HG02759 (cell line): ENCODE data around the gene SMG6.
"Not testable (repeated sequence)": the region's sequence is repeated elsewhere in the genome, so short reads cannot be mapped to it uniquely, and the experiment has no call there.

Experiments used
- ATAC-seq: cut with Tn5 transposase; IDR thresholded peaks from one replicate; pipeline ENCODE4 v1.9.1; 2021; ENCODE audit warnings: mild to moderate bottlenecking, moderate library complexity; ENCODE audit not compliant: unreplicated experiment

The SMG6 gene

DNA sequence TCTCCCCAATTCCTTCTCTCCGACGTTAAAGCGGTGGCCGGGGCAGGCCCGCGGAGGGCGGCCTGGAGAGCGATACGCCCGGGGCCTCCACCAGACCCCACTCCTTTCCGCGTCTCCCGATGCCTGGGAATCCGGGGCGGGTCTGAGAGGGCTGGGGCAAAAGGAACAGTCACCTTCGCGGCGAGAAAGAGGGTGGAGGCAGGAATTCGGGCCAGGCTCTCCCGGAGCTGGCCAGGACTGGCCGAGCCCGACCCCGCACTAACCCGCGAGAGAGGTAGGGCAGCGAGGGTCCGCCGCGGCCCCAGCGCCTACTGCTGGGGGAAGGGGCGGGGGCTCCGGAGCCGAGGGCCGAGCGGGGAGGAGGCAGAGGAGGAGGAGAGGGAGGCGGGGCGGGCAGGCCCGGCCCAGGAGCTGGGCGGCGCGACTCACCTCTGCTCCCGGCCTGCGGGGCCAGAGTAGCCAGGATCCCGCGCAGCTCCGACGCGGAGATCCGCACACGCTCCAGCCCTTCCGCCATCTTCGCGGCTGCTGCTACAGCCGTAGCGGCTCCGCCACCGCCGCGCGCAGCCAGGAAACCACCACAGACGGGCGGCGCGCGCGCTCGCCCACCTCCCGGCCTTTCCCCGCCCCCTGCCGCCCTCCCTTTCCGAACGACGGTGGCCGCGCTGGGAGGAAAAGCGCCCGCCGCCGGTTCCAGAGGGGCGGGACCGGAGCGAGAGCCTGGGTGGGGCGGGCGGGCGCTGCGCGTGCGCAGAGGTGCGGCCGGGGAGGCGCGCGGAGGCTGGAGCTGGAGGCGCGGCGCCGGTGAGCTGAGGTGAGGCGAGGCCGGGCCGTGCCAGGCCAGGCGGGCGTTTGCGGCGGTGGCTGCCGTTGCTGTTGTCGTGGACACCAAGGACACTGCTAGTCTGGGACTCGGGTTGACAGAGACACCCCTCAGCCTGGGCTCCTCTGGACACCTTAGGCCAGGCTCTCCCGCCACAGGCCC, at the start of gene SMG6, which contains the start of gene SRR:
TSS of gene SMG6 (minus strand) at position 582 of the 985 bp plus-strand sequence. CDS start at position 517, 65 bp downstream.
TSS of gene SRR (plus strand) at position 747 of the 985 bp plus-strand sequence. CDS start 11,611 bp downstream, outside the sequence.
- peak; percentile 88 for ATAC-seq

- ATAC-seq, result no peak
Observed at GRCh38 chr17:2351269-2351668, 47.7 kb upstream of the SMG6 start.

DNA sequence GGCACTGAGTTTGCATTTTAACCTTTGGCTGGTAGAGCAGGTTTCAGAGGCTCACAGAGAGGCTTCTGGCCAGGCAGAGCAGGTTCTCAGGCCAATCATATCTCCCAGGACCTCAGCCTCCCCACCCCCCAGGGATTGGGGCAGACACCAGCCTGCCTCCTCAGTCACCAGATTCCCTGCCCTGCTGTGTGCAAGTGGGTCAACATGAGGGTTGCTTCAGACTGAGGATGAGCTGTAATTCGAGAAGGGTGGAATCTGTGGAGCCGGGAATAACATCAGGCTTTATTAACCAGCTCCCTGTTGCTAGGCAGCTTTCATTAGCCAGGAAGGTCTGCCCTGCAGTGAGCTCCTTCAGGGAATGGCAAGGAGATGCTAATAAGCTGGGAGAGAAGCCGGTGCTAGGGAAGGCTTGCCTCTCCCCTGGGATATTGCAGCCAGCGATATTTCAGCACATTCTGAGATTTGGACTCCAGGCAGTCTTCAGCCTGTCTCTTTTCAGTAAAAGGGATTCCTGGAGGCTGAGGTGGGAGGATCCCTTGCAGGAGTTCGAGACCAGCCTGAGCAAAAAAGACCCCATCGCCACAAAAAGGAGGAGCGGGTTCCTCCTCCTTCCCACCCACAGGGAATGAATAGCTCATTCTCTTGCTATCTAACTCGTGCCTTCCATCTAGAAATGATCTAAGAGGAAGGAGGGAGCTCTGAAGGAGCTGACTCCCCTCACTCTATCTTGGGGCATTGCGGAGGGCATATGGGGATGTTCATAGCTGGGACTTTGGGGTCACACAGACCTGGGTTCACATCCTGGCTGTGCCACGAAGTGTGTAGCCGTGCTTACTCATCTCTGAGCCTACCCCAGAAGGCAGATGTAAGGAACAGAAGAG, 44.5 kb upstream of the SMG6 start:
- no peak for ATAC-seq

DNA sequence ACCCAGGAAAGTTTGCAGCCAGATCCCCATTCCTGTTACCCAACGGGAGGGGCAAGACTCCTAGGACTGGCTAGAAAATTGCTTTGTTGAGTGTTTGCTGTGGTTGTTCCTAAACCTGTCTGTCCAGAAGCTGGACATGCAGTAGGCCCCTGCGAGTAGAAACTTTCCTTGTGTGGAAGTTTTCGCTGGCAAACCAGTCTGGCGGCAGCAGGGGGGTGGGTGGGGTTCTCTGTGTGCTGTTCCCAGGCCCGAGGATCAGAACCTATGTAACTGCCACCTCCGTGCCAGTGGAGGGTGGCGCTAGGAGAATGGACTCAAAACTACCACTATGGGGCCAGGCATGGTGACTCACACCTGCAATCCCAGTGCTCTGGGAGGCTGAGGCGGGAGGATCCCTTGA, 42.9 kb upstream of the SMG6 start:
- no peak for ATAC-seq

DNA sequence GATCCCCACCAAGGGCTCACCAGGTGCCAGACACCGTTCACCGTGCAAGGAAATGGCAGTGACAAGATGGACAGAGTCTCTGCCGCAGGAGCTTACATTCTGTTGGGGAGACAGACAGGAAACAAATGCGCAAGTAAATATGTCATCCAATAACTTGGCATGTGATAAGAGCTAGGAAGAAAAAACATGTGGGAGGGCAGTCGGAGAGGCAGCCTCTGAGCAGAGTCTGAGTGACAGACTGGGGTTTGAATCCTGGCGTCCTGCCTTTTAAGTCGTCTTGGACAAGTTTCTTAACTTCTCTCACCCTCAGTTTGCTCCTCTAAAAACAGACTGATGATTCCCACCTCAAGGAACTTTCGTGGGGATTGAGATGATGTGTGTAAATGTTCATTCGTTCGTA, 40.9 kb upstream of the SMG6 start:
- ATAC-seq, result no peak

DNA sequence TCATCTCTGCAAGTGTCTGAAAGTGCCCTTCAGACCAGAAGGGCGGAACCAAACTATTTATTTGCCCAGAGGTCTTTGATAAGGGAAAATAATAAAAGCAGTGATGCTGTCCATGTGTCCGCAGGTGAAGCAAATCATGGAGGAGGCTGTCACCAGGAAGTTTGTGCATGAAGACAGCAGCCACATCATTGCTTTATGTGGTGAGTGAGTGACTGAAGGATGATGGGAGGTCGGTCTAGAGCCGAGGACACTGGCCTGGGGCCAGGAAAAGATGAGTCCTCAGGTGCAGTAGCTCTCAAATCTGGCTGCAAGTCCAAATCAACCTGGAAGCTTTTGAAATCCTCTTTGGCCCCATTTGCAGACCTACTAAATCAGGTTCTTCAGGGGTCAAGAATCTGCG, 39.8 kb upstream of the SMG6 start:
- no peak for ATAC-seq

DNA sequence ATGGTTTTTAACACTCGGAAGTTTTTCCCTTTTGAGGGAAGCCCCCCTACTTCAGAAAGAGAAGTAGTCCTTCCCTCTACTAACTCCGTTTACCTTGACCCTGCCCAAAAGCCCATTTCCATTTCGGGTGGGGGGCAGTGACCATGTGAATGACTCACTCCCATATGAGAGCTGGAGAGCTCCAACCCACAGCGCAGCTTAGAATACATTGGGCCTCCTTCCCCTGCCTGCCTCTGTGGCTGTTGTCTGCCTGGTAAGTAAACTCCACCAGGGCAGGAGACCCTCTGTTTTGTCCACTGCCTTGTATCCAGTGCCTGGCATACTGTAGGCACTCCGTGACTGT, 34.7 kb upstream of the SMG6 start:
- ATAC-seq, result no peak

DNA sequence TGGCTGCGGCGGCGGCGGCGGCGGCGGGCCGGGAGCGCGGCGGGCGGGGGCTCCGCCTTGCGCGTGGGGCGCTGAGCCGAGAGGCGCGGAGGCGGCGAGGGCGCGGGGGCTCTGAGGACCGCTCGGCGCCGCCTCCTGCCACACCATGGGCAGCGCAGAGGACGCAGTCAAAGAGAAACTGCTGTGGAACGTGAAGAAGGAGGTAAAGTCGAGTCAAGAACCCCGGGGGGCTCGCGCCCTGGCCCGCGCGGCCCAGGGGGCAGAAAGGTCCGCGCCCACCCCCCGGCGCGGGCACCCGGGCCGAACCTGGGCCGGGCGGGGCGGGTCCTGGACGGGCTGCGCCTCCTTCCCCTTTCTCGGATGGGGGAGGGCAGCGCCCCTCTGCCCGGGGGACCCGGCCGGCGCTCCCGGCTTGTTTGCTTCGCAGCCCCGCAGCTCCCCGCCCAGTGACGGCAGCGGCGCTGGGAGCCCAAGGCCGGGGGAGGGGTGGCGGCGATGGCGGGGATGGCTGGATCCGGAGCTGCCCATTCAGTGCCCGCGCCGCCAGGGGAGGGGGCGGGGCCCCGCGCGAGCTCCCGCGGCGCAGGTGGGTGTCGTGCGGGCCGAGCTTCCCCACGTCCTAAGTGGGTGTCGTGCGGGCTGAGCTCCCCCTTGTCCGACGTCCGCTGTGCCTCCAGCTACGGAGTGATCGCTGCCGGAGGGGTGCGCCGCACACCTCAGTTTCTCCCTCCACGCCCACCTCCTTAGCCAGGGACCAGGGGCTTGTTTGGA, 34.1 kb upstream of the SMG6 start:
- ATAC-seq, result peak; percentile 26

GRCh38 chr17:2336852-2337543, 33.4 kb upstream of the SMG6 start, which contains the start of gene SGSM2:
Gene SGSM2 (plus strand): TSS chr17:2337501. CDS start chr17:2337689, 188 bp downstream.
- peak; percentile 45 for ATAC-seq

- ATAC-seq, result peak; percentile 81
Observed at GRCh38 chr17:2336215-2336851, 32.7 kb upstream of the SMG6 start, which contains the start of gene TSR1. Gene TSR1 (minus strand): TSS chr17:2336457. CDS start chr17:2336427, 30 bp downstream.

GRCh38 chr17:2335726-2336214, 32.2 kb upstream of the SMG6 start:
- ATAC-seq, result no peak

GRCh38 chr17:2331303-2331702, 27.7 kb upstream of the SMG6 start:
- ATAC-seq, result no peak

DNA sequence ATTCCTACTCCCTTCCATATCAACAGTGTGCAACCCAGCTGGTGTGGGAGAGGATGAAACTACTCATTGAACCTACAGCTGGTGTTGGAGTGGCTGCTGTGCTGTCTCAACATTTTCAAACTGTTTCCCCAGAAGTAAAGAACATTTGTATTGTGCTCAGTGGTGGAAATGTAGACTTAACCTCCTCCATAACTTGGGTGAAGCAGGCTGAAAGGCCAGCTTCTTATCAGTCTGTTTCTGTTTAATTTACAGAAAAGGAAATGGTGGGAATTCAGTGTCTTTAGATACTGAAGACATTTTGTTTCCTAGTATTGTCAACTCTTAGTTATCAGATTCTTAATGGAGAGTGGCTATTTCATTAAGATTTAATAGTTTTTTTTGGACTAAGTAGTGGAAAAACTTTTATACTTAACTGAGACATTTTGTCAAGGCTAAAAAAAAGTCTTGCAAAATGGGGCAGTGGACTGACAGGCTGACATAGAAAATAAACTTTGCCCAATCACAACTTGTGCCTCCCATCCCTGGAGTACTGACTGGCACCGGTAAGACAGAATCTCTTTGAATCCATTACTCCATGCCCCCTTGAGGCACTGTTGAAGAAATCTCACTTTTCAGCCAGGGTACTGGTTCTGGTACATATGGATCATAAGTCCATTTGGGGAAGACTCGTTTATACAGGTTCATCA, 20.2 kb upstream of the SMG6 start:
- no peak for ATAC-seq

GRCh38 chr17:2321399-2321798, 17.8 kb upstream of the SMG6 start:
- no peak for ATAC-seq

GRCh38 chr17:2319051-2319450, 15.5 kb upstream of the SMG6 start:
- ATAC-seq, result no peak

- ATAC-seq, result no peak
Observed at GRCh38 chr17:2317796-2318195, 14.2 kb upstream of the SMG6 start.

DNA sequence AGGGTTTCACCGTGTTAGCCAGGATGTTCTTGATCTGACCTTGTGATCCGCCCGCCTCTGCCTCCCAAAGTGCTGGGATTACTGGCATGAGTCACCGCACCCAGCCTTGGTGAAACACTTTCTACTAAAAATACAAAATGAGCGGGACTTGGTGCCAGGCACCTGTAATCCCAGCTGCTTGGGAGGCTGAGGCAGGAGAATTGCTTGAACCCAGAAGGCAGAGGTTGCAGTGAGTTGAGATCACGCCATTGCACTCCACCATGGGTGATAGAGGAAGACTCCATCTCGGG, 13.3 kb upstream of the SMG6 start:
- not testable (repeated sequence) for ATAC-seq

DNA sequence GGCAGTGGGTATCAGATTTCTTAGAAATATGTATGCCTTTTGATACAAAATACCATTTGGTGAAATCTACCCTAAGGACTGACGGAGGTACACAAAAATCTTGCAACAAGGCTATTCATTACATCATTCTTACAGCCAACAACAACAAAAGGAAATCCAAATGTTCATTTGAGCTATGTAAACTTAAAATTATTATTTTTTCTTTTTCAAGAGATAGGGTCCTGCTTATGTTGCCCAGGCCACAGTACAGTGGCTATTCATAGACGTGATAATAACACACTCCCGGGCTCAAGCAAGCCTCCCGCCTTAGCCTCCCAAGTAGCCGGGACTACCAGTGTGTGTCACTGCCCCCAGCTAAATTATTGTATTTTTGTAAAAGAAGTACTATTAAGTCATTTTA, 9.2 kb upstream of the SMG6 start:
- ATAC-seq, result no peak
